Gastrocnemius medialis (tissue), 4 donors: ENCODE data around the gene BRINP1. TPM values are rescaled to one million over a fixed set of nuclear protein-coding genes. Genes with fewer than 3 reads are reported as not detected.

ENCODE experiments used
- ATAC-seq, 2 donors: fragments of 150-250 bp; one replicate each; pipeline ENCODE4 v1.9.1; 2016
- DNase-seq, 2 donors: peaks; one replicate each; pipeline ENCODE4 v3.0.0-alpha.2; 2019
- H3K27ac ChIP-seq, 4 donors: fragments of 200-600 bp; sonication (generic); 1 replicate in 1 of 4; 2 replicates in 3 of 4; pipeline ENCODE4 v1.5.1; 2016 to 2018; ENCODE audit warnings: mild to moderate bottlenecking in 2 of 4, moderate library complexity in 1 of 4
- H3K27me3 ChIP-seq, 3 donors: fragments of 200-600 bp; sonication (generic) in 2 of 3; 1 replicate in 1 of 3; 2 replicates in 2 of 3; pipeline versions ENCODE4 v1.5.1 to v1.6.0; 2016 to 2019; ENCODE audit warnings: mild to moderate bottlenecking in 1 of 3, moderate library complexity in 1 of 3
- H3K36me3 ChIP-seq, 2 donors: fragments of 200-600 bp; sonication (generic) in 1 of 2; one replicate each; pipeline ENCODE4 v1.5.1; 2017 to 2018
- H3K4me1 ChIP-seq, 2 donors: fragments of 200-600 bp; sonication (generic) in 1 of 2; one replicate each; pipeline ENCODE4 v1.5.1; 2016 to 2017; ENCODE audit warnings: mild to moderate bottlenecking in 2 of 2
- H3K4me3 ChIP-seq, 4 donors: fragments of 200-600 bp; sonication (generic) in 3 of 4; 1 replicate in 1 of 4; 2 replicates in 3 of 4; pipeline ENCODE4 v1.5.1; 2016 to 2019; ENCODE audit warnings: mild to moderate bottlenecking in 2 of 4
- H3K9me3 ChIP-seq, 3 donors: fragments of 200-600 bp; sonication (generic) in 2 of 3; 1 replicate in 1 of 3; 2 replicates in 2 of 3; pipeline ENCODE4 v1.5.1; 2016 to 2019
- POLR2A ChIP-seq, 2 donors: fragments of 450-650 bp; IDR thresholded peaks; one replicate each; pipeline ENCODE4 v1.6.1; 2017; ENCODE audit warnings: antibody characterized with exemption in 2 of 2, mild to moderate bottlenecking in 2 of 2, moderate library complexity in 2 of 2
- in situ Hi-C, 4 donors: fragments of 200-750 bp; cut with MboI; loops; one replicate each; pipeline versions ENCODE4 v1.15.0 to v1.8.0; 2017; ENCODE audit warnings: low sequenced_read_pairs in 4 of 4
- intact Hi-C: fragments of 100-400 bp; cut with DNase I; formaldehyde crosslinking; loops from one replicate; pipeline ENCODE4 v1.15.1; 2023; ENCODE audit warnings: low total_unique reads
- total RNA-seq, 4 donors: library from RNA; depleted of rRNA; stranded (reverse); fragments of >200 nt; gene quantifications; one replicate each; pipeline versions ENCODE4 v1.1.0 to v1.2.3, GENCODE V29; 2016
- TF ChIP-seq, protein P1 (sequence below), 5 experiments: fragments of 450-650 bp in 3 of 5; fragments of 200-600 bp in 2 of 5; sonication (generic) in 2 of 5; IDR thresholded peaks in 4 of 5; conservative IDR thresholded peaks in 1 of 5; 1 replicate in 4 of 5; 2 replicates in 1 of 5; pipeline ENCODE4 v1.5.1; 2016 to 2019; ENCODE audit warnings: antibody characterized with exemption in 5 of 5, mild to moderate bottlenecking in 3 of 5, moderate library complexity in 3 of 5

BRINP1 gene
- total RNA-seq, 4 donors from 2014 or later, result 0.07 TPM; not detected in 3

DNA sequence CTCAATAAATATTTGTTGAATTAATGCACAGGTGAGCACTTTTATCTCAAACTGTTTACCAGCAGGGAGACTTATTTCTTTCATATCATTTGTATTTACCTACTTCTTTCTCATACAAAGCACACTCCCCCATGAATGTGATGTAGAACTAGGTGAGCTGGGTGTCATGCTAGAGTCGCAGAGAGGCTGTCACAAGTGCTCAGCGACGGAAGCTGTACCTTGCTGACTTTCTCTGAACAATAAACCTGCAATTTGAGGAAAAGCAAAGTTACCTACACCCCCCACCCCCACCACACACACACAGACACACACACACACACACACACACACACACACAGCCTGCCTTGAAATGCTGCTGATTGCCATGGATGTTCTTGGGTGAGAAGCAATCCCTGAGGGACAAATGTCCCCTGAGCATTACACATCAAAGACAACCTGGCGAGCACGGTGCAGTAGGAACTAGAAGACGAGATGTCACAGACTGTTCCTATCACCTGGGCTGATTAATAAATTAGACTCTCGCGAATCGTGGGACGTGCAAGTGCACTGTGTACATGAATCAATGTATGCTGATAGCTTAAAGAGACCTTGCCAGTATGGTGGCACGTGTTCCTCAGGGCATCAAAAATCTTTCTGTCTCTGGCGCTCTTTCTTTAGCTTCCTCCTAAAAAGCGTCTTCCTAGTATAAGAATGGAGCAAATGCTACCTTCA, 66.1 kb downstream of the BRINP1 start:
- DNase-seq (no peak), ATAC-seq (no peak)
- TF ChIP-seq POLR2A (IDR thresholded peaks at IDR 0.05), result no peak
- TF ChIP-seq, protein P1, sequence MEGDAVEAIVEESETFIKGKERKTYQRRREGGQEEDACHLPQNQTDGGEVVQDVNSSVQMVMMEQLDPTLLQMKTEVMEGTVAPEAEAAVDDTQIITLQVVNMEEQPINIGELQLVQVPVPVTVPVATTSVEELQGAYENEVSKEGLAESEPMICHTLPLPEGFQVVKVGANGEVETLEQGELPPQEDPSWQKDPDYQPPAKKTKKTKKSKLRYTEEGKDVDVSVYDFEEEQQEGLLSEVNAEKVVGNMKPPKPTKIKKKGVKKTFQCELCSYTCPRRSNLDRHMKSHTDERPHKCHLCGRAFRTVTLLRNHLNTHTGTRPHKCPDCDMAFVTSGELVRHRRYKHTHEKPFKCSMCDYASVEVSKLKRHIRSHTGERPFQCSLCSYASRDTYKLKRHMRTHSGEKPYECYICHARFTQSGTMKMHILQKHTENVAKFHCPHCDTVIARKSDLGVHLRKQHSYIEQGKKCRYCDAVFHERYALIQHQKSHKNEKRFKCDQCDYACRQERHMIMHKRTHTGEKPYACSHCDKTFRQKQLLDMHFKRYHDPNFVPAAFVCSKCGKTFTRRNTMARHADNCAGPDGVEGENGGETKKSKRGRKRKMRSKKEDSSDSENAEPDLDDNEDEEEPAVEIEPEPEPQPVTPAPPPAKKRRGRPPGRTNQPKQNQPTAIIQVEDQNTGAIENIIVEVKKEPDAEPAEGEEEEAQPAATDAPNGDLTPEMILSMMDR (IDR thresholded peaks at IDR 0.05 in 4 of 5, conservative IDR thresholded peaks at IDR 0.05 in 1 of 5), result no peak
- Histone ChIP-seq H3K27me3 (no peaks in the 10 kb centered on the region), H3K9me3 (no peaks in the 10 kb centered on the region), H3K4me3 (no peak overlapping the region), H3K4me1 (no peaks in the 10 kb centered on the region), H3K36me3 (no peaks in the 10 kb centered on the region), H3K27ac (no peak overlapping the region)
- in situ Hi-C loops, result no loop called here
- intact Hi-C loops, result no loop called here

DNA sequence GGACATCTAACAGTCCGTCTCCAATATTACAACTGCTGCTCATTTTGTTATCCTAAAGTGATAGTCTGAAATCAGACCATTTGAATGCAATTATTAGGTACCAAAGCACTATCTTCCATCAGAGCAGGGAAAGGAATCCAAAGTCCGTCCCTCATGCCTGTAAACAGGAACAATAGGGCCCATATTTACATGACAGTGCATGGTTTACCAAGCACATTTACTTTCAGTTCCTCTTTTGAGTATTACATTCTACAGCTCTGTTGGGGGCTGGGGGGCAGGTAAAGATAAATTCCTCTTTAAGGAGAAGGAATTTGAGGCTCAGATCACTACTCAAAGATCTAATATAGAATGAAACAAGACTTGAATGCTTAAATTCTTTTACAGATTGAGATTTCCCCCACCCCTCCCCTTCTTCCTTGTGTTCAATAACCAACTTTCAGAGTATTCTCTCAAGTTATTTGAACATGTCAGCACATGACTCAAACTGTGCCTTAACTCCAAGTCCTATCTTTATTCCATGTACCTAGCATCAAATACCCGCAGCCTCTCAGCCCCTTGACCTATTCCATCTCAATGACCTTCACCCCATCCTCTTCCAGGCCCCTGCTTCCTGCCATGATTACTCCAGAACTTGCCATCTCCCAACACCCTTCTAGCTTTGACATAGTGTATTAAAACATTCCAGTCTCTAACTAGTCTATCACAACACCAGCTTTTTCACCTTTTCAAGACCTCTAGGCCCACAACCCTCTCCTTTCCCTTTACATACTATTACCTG, 71.0 kb downstream of the BRINP1 start:
- TF ChIP-seq POLR2A (IDR thresholded peaks at IDR 0.05), result no peak
- TF ChIP-seq, protein P1 (IDR thresholded peaks at IDR 0.05 in 4 of 5, conservative IDR thresholded peaks at IDR 0.05 in 1 of 5), result no peak
- intact Hi-C loops (no loop called here), in situ Hi-C loops (loop anchor here in 1 of 4 donors (25.0 kb wide), 1 partner anchor 1661 kb away; no protein-coding TSS in a partner anchor)
- Histone ChIP-seq H3K27me3 (no peaks in the 10 kb centered on the region), H3K4me1 (no peaks in the 10 kb centered on the region), H3K27ac (no peak overlapping the region), H3K9me3 (no peaks in the 10 kb centered on the region), H3K4me3 (no peak overlapping the region), H3K36me3 (no peaks in the 10 kb centered on the region)
- DNase-seq (no peak), ATAC-seq (no peak)

DNA sequence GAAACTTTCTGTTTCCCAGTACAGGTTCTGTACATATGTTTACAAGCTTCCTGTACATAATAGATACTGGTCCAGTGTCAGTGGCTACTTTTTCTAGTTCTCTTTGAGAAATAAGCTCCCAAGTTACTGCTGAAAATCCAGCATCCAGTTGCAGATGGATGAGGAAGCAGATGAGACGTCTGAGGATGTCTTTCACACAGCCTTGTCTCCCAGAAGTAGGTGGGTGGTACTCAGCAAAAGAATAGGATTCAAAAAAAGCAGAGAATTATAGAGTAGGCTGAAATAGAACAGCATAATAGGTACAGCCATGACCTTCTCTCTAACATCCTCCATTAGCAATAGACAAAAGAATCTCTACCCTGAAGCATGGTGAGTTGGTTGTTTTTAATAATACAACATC, 77.7 kb downstream of the BRINP1 start:
- TF ChIP-seq, protein P1 (IDR thresholded peaks at IDR 0.05 in 4 of 5, conservative IDR thresholded peaks at IDR 0.05 in 1 of 5), result no peak
- no peak for TF ChIP-seq POLR2A (IDR thresholded peaks at IDR 0.05)
- Histone ChIP-seq H3K9me3 (no peaks in the 10 kb centered on the region), H3K4me3 (no peak overlapping the region), H3K36me3 (no peaks in the 10 kb centered on the region), H3K27ac (no peak overlapping the region), H3K27me3 (no peaks in the 10 kb centered on the region), H3K4me1 (no peaks in the 10 kb centered on the region)
- DNase-seq (no peak), ATAC-seq (no peak)
- in situ Hi-C loops (loop anchor here in 1 of 4 donors (25.0 kb wide), 1 partner anchor 1654 kb away; no protein-coding TSS in a partner anchor), intact Hi-C loops (no loop called here)

DNA sequence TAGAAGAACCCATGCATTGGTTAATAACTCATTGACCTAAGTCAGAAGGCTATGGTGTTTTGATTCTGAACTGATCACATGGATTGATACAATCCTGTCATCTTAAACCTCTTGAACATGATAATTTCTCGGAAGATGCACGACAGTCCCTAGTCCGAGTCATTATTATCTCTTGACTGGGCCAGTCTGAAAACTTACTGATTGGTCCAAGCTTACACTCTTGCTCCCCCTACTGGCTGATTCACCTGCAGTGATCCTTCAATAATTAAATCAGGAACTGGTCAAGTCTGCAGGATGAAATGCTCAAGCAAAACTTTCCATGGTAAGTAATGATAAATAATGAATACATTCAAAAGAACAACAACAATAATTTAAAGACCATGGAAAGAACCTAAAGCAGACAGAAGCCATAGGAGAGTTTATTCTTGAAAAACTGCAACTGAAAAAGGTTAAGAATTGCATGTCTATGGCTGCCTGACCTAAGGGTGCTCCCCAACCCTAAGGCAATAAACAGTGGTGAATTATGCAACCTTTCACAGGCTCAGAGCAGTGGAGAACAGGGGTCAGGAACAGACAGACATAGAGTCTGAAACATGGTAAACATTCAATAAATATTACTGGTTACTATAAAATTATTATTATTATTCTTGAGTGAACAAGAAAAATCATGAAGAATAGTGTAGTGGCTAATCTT, 79.3 kb downstream of the BRINP1 start:
- H3K4me3 ChIP-seq, result no peak overlapping the region

More for the DNA sequence above, 79.3 kb downstream of the BRINP1 start:
- in situ Hi-C loops, result loop anchor here (5.0 to 25.0 kb wide), 4 partner anchors 305 to 1653 kb away; no protein-coding TSS in a partner anchor
- Histone ChIP-seq H3K9me3 (no peaks in the 10 kb centered on the region), H3K4me1 (no peaks in the 10 kb centered on the region), H3K27ac (no peak overlapping the region), H3K27me3 (no peaks in the 10 kb centered on the region), H3K36me3 (no peaks in the 10 kb centered on the region)
- ATAC-seq, result peak; percentile 85 to 87
- DNase-seq, result peak; percentile 39 to 53
- intact Hi-C loops, result loop anchor here (1.0 to 2.0 kb wide), 2 partner anchors 299 to 461 kb away; no protein-coding TSS in a partner anchor
- TF ChIP-seq, protein P1 (IDR thresholded peaks at IDR 0.05 in 4 of 5, conservative IDR thresholded peaks at IDR 0.05 in 1 of 5), result peak; percentile 78 to 90 (median 82)
- TF ChIP-seq POLR2A (IDR thresholded peaks at IDR 0.05), result no peak
